Spleen (tissue), 11 donors: ENCODE results near the gene TOR3A. TPM values are rescaled to one million over a fixed set of nuclear protein-coding genes. Genes with fewer than 3 reads are reported as not detected.

Experiments
- DNase-seq: peaks from one replicate; pipeline ENCODE4 v3.0.0-alpha.2; 2020
- H3K27ac ChIP-seq, 8 donors: fragments of 200-600 bp; sonication (generic) in 7 of 8; 1 replicate in 4 of 8; 2 replicates in 4 of 8; pipeline versions ENCODE4 v1.5.0 to v1.8.0; 2016 to 2021; ENCODE audit warnings: inconsistent platforms in 4 of 8, mild to moderate bottlenecking in 4 of 8, moderate library complexity in 1 of 8
- H3K27me3 ChIP-seq, 7 donors: fragments of 200-600 bp; sonication (generic) in 6 of 7; replicated peaks in 1 of 7; 1 replicate in 4 of 7; 2 replicates in 3 of 7; pipeline versions ENCODE4 v1.5.0 to v1.8.0; 2016 to 2021; ENCODE audit warnings: inconsistent platforms in 3 of 7, mild to moderate bottlenecking in 1 of 7
- H3K36me3 ChIP-seq, 6 donors: fragments of 200-600 bp; sonication (generic) in 5 of 6; 1 replicate in 4 of 6; 2 replicates in 2 of 6; pipeline versions ENCODE4 v1.5.0 to v1.8.0; 2016 to 2021; ENCODE audit warnings: inconsistent platforms in 2 of 6
- H3K4me1 ChIP-seq, 6 donors: fragments of 200-600 bp; sonication (generic) in 5 of 6; 1 replicate in 3 of 6; 2 replicates in 3 of 6; pipeline versions ENCODE4 v1.5.0 to v1.8.0; 2016 to 2021; ENCODE audit warnings: inconsistent platforms in 3 of 6
- H3K4me3 ChIP-seq, 8 donors: fragments of 200-600 bp; sonication (generic) in 7 of 8; 1 replicate in 4 of 8; 2 replicates in 4 of 8; pipeline versions ENCODE4 v1.5.0 to v1.8.0; 2016 to 2021; ENCODE audit warnings: inconsistent platforms in 4 of 8, mild to moderate bottlenecking in 4 of 8, moderate library complexity in 2 of 8
- H3K9me3 ChIP-seq, 8 donors: fragments of 200-600 bp; sonication (generic) in 7 of 8; 1 replicate in 4 of 8; 2 replicates in 4 of 8; pipeline versions ENCODE4 v1.5.0 to v1.8.0; 2016 to 2021; ENCODE audit warnings: inconsistent platforms in 4 of 8
- POLR2A ChIP-seq, 3 donors: fragments of 450-650 bp; IDR thresholded peaks; one replicate each; pipeline ENCODE4 v1.5.1; 2017; ENCODE audit warnings: antibody characterized with exemption in 3 of 3, mild to moderate bottlenecking in 1 of 3
- POLR2AphosphoS5 ChIP-seq, 3 donors: sonication (generic); formaldehyde crosslinking; IDR thresholded peaks; one replicate each; pipeline ENCODE4 v1.5.1; 2017; ENCODE audit warnings: antibody characterized with exemption in 3 of 3
- whole genome bisulfite sequencing, 5 donors: extraction: QIAGEN DNeasy Blood & Tissue Kit in 3 of 5; methylation state at CpG; one replicate each; pipeline versions ENCODE4 v1.1.5 to v1.1.7; 2013 to 2018; 5-methylcytosine and 5-hydroxymethylcytosine counted together
- intact Hi-C: fragments of 100-400 bp; cut with DNase I; formaldehyde crosslinking; loops from one replicate; pipeline ENCODE4 v1.15.0; 2023; ENCODE audit warnings: low total_unique reads
- polyA plus RNA-seq, 3 donors: library from polyadenylated mRNA; stranded (reverse); fragments of 200-250 nt; gene quantifications; one replicate each; pipeline ENCODE4 v1.2.1, GENCODE V29; 2013
- small RNA-seq, 4 donors: library from RNA; depleted of rRNA; stranded (forward); fragments of <200 nt; gene quantifications; one replicate each; pipeline ENCODE3, GENCODE V24; 2016
- total RNA-seq, 7 donors: library from RNA; depleted of rRNA in 3 of 7; stranded (reverse); fragments of >200 nt in 3 of 7; fragmentation: NEBNext Ultra II Directional in 4 of 7; extraction: Animal tissue kit (Norgen Biotek cat#: 25700) in 4 of 7; gene quantifications; one replicate each; pipeline versions ENCODE4 v1.1.0 to v1.2.1, GENCODE V29; 2016 to 2021
- TF ChIP-seq, protein P1 (sequence below), 11 experiments: fragments of 200-600 bp in 7 of 11; fragments of 450-650 bp in 4 of 11; sonication (generic) in 4 of 11; IDR thresholded peaks in 8 of 11; conservative IDR thresholded peaks in 3 of 11; 1 replicate in 7 of 11; 2 replicates in 4 of 11; pipeline versions ENCODE4 v1.4.0 to v1.8.0; 2016 to 2021; ENCODE audit warnings: antibody characterized with exemption in 11 of 11, inconsistent platforms in 4 of 11, mild to moderate bottlenecking in 1 of 11
- donor health status: healthy with polysubstance abuse.
- donor health status: DM: no; HTN: no; CAD: no; lungs with moderate emphysema.
- donor health status: DM: no; HTN: no; CAD: no.
- donor health status: Bipolar disorder and iron deficiency.
- donor health status: healthy.
- donor health status: DM: no; HTN: no; CAD: no.
- donor health status: DM: yes; HTN: yes; CAD: no.

TOR3A gene
- total and polyA plus RNA-seq, 10 donors, result 27.9 to 51.7 (median 42.0) TPM

DNA sequence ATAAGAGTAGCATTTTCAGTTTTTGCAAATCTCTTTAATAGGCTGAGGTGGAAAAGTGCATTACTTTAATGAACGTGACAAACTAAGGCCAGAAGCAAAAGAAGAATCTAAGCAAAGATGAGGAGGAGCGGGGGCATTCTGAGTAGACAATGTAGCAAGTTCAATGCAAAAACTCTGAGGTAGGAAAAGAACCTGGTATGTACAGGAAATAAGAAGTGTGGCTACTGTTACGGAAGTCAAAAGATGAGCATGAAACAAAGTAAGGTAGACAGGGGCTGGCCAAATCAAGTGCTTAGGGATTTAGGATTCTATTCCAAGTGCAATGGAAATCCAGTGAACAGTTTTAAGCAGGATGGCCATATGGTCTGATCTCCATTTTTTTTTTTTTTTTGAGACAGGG lies 63.7 kb downstream of the TOR3A start:
- no peak for DNase-seq
- Histone ChIP-seq H3K36me3 (peaks cover 0 to 13% (median 0%) of the 10 kb centered on the region in 6 donors), H3K4me3 (no peak overlapping the region), H3K9me3 (peaks cover 0 to 6% (median 0%) of the 10 kb centered on the region in 8 donors), H3K27ac (no peak overlapping the region), H3K27me3 (no peaks in the 10 kb centered on the region), H3K4me1 (peaks cover 8 to 34% (median 22%) of the 10 kb centered on the region in 6 donors)
- intact Hi-C loops, result no loop called here
- no peak for TF ChIP-seq POLR2AphosphoS5 (IDR thresholded peaks at IDR 0.05)
- TF ChIP-seq, protein P1, sequence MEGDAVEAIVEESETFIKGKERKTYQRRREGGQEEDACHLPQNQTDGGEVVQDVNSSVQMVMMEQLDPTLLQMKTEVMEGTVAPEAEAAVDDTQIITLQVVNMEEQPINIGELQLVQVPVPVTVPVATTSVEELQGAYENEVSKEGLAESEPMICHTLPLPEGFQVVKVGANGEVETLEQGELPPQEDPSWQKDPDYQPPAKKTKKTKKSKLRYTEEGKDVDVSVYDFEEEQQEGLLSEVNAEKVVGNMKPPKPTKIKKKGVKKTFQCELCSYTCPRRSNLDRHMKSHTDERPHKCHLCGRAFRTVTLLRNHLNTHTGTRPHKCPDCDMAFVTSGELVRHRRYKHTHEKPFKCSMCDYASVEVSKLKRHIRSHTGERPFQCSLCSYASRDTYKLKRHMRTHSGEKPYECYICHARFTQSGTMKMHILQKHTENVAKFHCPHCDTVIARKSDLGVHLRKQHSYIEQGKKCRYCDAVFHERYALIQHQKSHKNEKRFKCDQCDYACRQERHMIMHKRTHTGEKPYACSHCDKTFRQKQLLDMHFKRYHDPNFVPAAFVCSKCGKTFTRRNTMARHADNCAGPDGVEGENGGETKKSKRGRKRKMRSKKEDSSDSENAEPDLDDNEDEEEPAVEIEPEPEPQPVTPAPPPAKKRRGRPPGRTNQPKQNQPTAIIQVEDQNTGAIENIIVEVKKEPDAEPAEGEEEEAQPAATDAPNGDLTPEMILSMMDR (IDR thresholded peaks at IDR 0.05 in 8 of 11, conservative IDR thresholded peaks at IDR 0.05 in 3 of 11), result no peak
- no peak for TF ChIP-seq POLR2A (IDR thresholded peaks at IDR 0.05)
- 88 to 97% (median 92%) methylated on average over 3 of the region's 3 CpGs for WGBS, 5 donors

Small RNA genes within 50 kb of the gene (small RNA-seq; reads per million reads assigned to genes)
- gene AL512326.3, result 0 reads per million in 4 donors

Other genes starting within 250 kb of the TOR3A start
- 10 to 100 TPM in 4 of 7 donors, 1 to 10 TPM in 3; 3.3 to 27.0 (median 15.6) TPM for gene ANGPTL1, start 211.0 kb upstream of the TOR3A start, total RNA-seq
- 1 to 10 TPM; 1.4 to 3.5 (median 2.9) TPM for gene ANGPTL1, start 211.0 kb upstream of the TOR3A start, polyA plus RNA-seq
- 10 to 100 TPM; 23.6 to 38.0 (median 33.7) TPM for gene FAM20B, start 56.2 kb upstream of the TOR3A start, total RNA-seq
- gene FAM20B, start 56.2 kb upstream of the TOR3A start, polyA plus RNA-seq, result 1 to 10 TPM; 5.8 to 9.3 (median 6.8) TPM
- 10 to 100 TPM; 12.8 to 21.7 (median 17.7) TPM for gene ABL2, start 147.6 kb downstream of the TOR3A start, total RNA-seq
- 1 to 10 TPM; 1.3 to 2.6 (median 1.5) TPM for gene ABL2, start 147.6 kb downstream of the TOR3A start, polyA plus RNA-seq
- gene SOAT1, start 211.7 kb downstream of the TOR3A start, total RNA-seq, result 10 to 100 TPM; 24.7 to 47.6 (median 33.7) TPM
- gene SOAT1, start 211.7 kb downstream of the TOR3A start, polyA plus RNA-seq, result 10 to 100 TPM in 1 of 3 donors, 1 to 10 TPM in 2; 5.5 to 10.3 (median 5.6) TPM